BLaER1 treated with 17β-estradiol and CSF1 and Interleukin-3, amounts not matched to agents 10 nM and 100 nM (cell line): ENCODE data around the gene DENND5B.
"Not testable (repeated sequence)": the region's sequence is repeated elsewhere in the genome, so short reads cannot be mapped to it uniquely, and the experiment has no call there.

Experiments used
- H3K27ac ChIP-seq, 11 experiments: shearing (Covaris generic); formaldehyde crosslinking; 2 replicates each; pipeline ENCODE4 v1.8.1; 2022
- H3K27me3 ChIP-seq, 11 experiments: shearing (Covaris generic); formaldehyde crosslinking; 2 replicates each; pipeline ENCODE4 v1.8.1; 2022
- H3K36me3 ChIP-seq, 11 experiments: shearing (Covaris generic); formaldehyde crosslinking; 2 replicates each; pipeline ENCODE4 v1.8.1; 2022
- H3K4me1 ChIP-seq, 10 experiments: shearing (Covaris generic); formaldehyde crosslinking; 2 replicates each; pipeline ENCODE4 v1.8.1; 2022
- H3K4me2 ChIP-seq, 11 experiments: shearing (Covaris generic); formaldehyde crosslinking; 2 replicates each; pipeline ENCODE4 v1.8.1; 2022
- H3K4me3 ChIP-seq, 10 experiments: shearing (Covaris generic); formaldehyde crosslinking; 2 replicates each; pipeline ENCODE4 v1.8.1; 2022
- H3K9ac ChIP-seq, 11 experiments: shearing (Covaris generic); formaldehyde crosslinking; 2 replicates each; pipeline ENCODE4 v1.8.1; 2022
- H3K9me3 ChIP-seq, 11 experiments: shearing (Covaris generic); formaldehyde crosslinking; replicated peaks in 1 of 11; 2 replicates each; pipeline ENCODE4 v1.8.1; 2022
- H4K20me1 ChIP-seq, 11 experiments: shearing (Covaris generic); formaldehyde crosslinking; 2 replicates each; pipeline ENCODE4 v1.8.1; 2022
- Cebpa-rat ChIP-seq, 11 experiments: shearing (Covaris generic); IDR thresholded peaks; 2 replicates each; pipeline ENCODE4 v1.8.1; 2022

The DENND5B gene

DNA sequence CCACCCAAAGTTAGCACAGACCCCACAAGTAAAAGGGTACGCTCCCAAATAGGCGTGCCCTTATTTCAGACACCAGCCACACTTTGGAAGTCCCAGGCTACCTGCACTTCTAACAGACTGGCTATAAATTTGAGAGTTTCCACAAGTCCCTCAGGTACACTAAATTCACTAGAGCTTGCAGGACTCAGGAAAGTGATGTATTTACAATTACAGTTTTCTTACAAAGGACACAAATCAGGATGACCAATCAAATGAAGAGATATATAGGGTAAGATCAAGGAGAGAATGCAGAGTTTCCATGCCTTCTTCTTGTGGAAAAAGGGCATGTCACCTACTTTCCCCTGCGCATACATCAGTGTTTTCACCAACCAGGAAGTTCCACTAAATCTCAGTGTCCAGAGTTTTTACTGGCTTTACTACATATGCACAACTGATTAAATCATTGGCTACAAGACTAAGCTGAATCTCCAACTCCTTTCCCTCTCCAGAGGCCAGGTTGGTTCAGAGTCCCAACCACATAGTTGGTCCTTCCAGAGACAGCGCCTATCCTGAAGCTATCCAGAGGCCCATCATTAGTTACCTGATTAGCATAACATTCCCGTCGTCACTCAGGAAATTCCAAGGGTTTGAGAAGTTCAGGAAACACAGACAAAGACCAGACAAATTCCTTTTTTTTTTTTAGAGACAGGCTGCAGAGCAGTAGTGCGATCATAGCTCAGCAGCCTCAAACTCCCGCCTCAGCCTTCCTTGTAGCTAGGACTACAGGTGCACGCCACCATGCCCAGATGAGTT lies 84.2 kb downstream of the DENND5B start:
- Histone ChIP-seq H3K27me3 (no peaks in the 10 kb centered on the region), H3K36me3 (peaks cover 0 to 11% (median 0%) of the 10 kb centered on the region in 11 experiments; a peak in 2 of 22 replicates), H3K27ac (no peak overlapping the region), H3K9me3 (peaks cover 19 to 36% (median 24%) of the 10 kb centered on the region in 11 experiments), H3K4me1 (no peaks in the 10 kb centered on the region), H3K4me3 (no peak overlapping the region), H3K4me2 (no peak overlapping the region), H4K20me1 (no peaks in the 10 kb centered on the region; a peak in 1 of 22 replicates), H3K9ac (no peak overlapping the region)
- TF ChIP-seq Cebpa-rat (IDR thresholded peaks at IDR 0.05), result no peak

DNA sequence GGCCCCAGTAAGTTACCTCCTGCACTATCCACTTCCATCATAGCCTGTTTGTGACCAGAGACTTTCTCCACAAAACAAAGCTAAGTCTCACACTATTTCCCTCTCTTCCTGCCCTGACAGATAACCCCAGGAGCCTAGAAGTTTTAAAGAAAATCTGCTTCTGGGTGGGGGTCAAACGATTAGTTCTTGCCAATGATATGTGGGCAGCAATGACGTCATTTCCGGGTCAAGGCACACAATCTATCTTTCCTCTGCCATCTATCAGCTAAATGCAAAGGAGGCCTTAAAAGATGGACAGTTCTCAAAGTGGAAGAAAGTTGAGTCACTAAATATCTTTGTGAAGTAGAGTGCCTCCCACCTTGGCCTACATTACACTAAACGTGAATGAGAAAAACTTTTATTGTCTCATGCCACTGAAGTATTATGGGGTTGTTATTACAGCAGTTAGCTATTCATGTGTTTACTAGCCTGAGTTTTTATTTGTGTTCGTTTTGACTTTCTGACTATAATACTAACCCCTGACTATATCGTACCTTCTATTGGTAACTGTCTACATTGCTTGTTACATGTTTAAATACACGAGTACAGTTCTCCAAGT lies 86.2 kb downstream of the DENND5B start:
- Histone ChIP-seq H4K20me1 (no peaks in the 10 kb centered on the region), H3K36me3 (peaks cover 0 to 11% (median 0%) of the 10 kb centered on the region in 11 experiments; a peak in 2 of 22 replicates), H3K9ac (no peak overlapping the region), H3K4me2 (no peak overlapping the region), H3K4me1 (peaks cover 0 to 6% (median 0%) of the 10 kb centered on the region in 10 experiments; a peak in 1 of 20 replicates), H3K27me3 (no peaks in the 10 kb centered on the region), H3K27ac (no peak overlapping the region), H3K9me3 (peaks cover 19 to 46% (median 32%) of the 10 kb centered on the region in 11 experiments), H3K4me3 (no peak overlapping the region)
- no peak for TF ChIP-seq Cebpa-rat (IDR thresholded peaks at IDR 0.05)

DNA sequence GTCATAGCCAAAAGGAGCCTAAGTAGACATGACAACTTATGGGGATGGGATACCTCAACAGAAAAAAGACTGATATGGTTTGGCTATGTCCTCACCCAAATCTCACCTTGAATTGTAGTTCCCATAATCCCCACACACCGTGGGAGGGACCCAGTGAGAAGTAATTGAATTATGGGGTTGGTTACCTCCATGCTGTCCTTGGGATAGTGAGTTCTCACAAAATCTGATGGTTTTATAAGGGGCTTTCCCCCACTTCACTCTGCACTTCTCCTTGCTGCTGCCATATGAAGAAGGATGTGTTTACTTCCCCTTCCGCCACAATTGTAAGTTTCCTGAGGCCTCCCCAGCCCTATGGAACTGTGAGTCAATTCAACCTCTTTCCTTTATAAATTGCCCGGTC lies 89.9 kb downstream of the DENND5B start:
- peaks cover 0 to 11% (median 0%) of the 10 kb centered on the region in 11 experiments; a peak in 2 of 22 replicates for H3K36me3 ChIP-seq
- not testable (repeated sequence) for H4K20me1 ChIP-seq, H3K27ac ChIP-seq

DNA sequence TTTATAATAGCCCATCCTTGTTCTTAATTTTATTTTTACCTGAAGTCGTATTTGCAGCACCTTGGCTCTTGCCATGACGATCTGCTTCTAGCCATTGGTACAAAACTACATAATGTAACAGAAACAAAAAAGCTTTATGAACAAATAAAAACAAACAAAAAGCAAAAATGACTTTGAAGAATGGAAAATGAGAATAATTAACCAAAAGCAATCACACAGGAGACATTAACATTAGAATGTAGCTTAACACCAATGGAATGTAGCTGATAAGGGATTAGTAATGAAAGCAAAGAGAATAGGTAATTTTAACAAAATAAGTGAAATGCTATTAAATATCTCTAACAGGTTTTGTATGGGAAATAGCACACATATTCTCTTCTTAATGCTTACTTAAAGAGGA lies 91.4 kb downstream of the DENND5B start:
- Histone ChIP-seq H3K4me2 (no peak overlapping the region), H3K9me3 (peaks cover 4 to 19% (median 10%) of the 10 kb centered on the region in 11 experiments; a peak in 21 of 22 replicates), H3K9ac (no peak overlapping the region), H3K27ac (no peak overlapping the region), H3K36me3 (peaks cover 0 to 13% (median 4%) of the 10 kb centered on the region in 11 experiments; a peak in 10 of 22 replicates), H4K20me1 (no peaks in the 10 kb centered on the region), H3K4me3 (no peak overlapping the region), H3K27me3 (no peaks in the 10 kb centered on the region), H3K4me1 (peaks cover 0 to 14% (median 9%) of the 10 kb centered on the region in 10 experiments; a peak in 15 of 20 replicates)
- TF ChIP-seq Cebpa-rat (IDR thresholded peaks at IDR 0.05), result no peak

More for the DNA sequence above, 89.9 kb downstream of the DENND5B start:
- H3K9ac ChIP-seq, H3K4me3 ChIP-seq, H3K27me3 ChIP-seq, H3K4me2 ChIP-seq: not testable (repeated sequence)
- Histone ChIP-seq H3K4me1 (peaks cover 0 to 14% (median 9%) of the 10 kb centered on the region in 10 experiments; a peak in 15 of 20 replicates), H3K9me3 (peaks cover 18 to 33% (median 22%) of the 10 kb centered on the region in 11 experiments)

DNA sequence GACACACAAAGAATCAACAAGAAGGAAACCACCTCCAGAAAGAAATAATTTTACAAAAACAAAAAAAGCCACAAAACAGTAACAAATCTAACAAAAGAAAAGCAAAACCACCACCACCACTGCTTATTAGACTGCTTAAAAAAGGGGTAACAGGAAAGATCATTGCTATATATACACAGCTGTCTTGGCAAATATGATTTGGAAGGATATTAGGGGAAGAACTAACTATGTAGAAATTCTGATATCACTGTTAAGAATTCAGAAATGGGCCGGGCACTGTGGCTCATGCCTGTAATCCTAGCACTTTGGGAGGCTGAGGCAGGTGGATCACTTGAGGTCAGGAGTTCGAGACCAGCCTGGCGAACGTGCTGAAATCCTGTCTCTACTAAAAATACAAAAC lies 92.5 kb downstream of the DENND5B start:
- no peak overlapping the region for H3K27ac ChIP-seq
- no peaks in the 10 kb centered on the region for H3K27me3 ChIP-seq

DNA sequence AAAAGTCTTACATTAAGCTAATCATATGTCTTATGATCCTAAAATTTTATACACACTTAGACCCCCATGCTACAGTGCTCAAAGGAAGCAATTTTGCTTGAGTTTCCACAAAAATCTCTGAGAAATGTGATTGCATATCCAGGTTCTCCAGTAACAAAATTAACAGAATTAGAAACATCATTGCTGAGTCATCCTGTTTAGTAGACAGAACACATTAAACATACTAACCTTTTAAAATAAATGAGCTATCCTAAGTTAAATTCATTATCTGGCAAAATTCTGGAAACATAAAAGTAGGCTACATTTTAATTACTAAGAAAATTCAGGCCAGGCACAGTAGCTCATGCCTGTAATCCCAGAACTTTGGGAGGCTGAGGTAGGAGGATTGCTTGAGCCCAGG lies 94.7 kb downstream of the DENND5B start:
- H3K9me3 ChIP-seq, result peaks cover 0 to 10% (median 4%) of the 10 kb centered on the region in 11 experiments; a peak in 4 of 22 replicates
- no peak for TF ChIP-seq Cebpa-rat (IDR thresholded peaks at IDR 0.05)
- H3K27me3 ChIP-seq, result no peaks in the 10 kb centered on the region
- no peaks in the 10 kb centered on the region for H4K20me1 ChIP-seq
- no peak overlapping the region for H3K27ac ChIP-seq
- H3K4me3 ChIP-seq, result no peak overlapping the region
- no peak overlapping the region for H3K9ac ChIP-seq
- H3K4me1 ChIP-seq, result peaks cover 0 to 14% (median 9%) of the 10 kb centered on the region in 10 experiments; a peak in 15 of 20 replicates
- H3K36me3 ChIP-seq, result peaks cover 0 to 28% (median 8%) of the 10 kb centered on the region in 11 experiments; a peak in 10 of 22 replicates
- no peak overlapping the region for H3K4me2 ChIP-seq

More for the DNA sequence above, 92.5 kb downstream of the DENND5B start:
- peak overlapping the region in 8 of 11 experiments; percentile 2 to 60 (median 42); a peak in 12 of 22 replicates for H3K4me2 ChIP-seq
- H3K4me3 ChIP-seq, result no peak overlapping the region
- H3K36me3 ChIP-seq, result peaks cover 0 to 19% (median 8%) of the 10 kb centered on the region in 11 experiments; a peak in 10 of 22 replicates
- TF ChIP-seq Cebpa-rat (IDR thresholded peaks at IDR 0.05), result no peak
- H3K9me3 ChIP-seq, result peaks cover 0 to 15% (median 7%) of the 10 kb centered on the region in 11 experiments; a peak in 6 of 22 replicates
- H3K9ac ChIP-seq, result no peak overlapping the region
- H3K4me1 ChIP-seq, result peaks cover 0 to 14% (median 9%) of the 10 kb centered on the region in 10 experiments; a peak in 15 of 20 replicates
- H4K20me1 ChIP-seq, result no peaks in the 10 kb centered on the region

DNA sequence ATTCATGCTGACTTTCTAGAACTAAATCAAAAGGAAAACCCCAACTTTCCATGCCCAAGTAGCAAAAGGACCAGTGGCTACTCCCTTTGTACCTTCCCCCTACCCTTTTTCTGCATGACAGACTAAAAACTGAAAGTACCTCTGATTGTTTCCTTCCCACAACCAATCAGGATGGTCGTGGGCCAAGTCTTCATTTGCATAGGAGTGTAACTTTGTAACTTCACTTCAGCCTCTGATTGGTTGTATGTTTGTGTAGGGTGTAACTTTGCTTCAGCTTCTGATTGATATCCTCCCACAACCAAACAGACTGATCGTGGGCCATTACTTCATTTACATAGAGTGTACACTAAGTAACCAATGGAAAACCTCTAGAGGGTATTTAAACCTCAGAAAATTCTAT lies 96.5 kb downstream of the DENND5B start:
- Histone ChIP-seq H3K9me3 (0 out of 22 replicates have a peak, but pooled peaks cover 0 to 5% (median 0%) of the 10 kb centered on the region in 11 experiments), H3K27ac (no peak overlapping the region), H3K4me3 (no peak overlapping the region), H3K36me3 (peaks cover 0 to 28% (median 10%) of the 10 kb centered on the region in 11 experiments; a peak in 11 of 22 replicates), H3K9ac (no peak overlapping the region), H3K4me1 (peaks cover 0 to 14% (median 9%) of the 10 kb centered on the region in 10 experiments; a peak in 14 of 20 replicates), H4K20me1 (no peaks in the 10 kb centered on the region), H3K4me2 (no peak overlapping the region), H3K27me3 (no peaks in the 10 kb centered on the region)
- no peak for TF ChIP-seq Cebpa-rat (IDR thresholded peaks at IDR 0.05)

DNA sequence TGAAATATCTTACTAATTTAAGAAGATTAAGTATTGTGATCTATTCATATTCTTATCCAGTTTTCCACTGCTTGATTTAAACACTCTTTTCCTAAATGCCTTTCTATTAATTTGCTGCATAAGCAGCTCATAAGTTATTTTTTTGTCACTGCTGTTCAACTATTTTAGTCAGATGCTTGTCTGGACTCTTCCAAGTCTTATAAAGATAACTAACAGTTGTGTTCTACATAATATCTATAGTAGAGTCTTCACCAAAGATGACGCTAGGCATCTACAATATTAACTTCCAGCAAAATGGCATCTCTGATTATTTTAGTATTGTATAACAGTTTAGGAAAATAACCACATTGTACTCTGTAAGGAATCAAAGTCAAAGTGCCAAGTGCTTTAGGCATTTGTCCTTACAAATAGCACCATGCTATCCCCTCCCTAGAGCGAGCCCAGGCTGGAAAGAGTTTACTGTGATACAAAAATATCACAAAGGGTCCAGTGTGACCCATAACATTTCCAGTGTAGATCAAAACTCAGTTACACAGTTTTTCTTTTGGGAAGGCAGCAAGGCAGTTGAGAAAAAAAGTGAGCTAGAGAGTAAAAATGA lies 98.2 kb downstream of the DENND5B start:
- H3K4me2 ChIP-seq, result no peak overlapping the region
- H3K36me3 ChIP-seq, result peaks cover 0 to 28% (median 10%) of the 10 kb centered on the region in 11 experiments; a peak in 11 of 22 replicates
- no peak overlapping the region for H3K27ac ChIP-seq
- H3K4me3 ChIP-seq, result no peak overlapping the region
- H3K27me3 ChIP-seq, result no peaks in the 10 kb centered on the region
- no peaks in the 10 kb centered on the region for H4K20me1 ChIP-seq
- no peaks in the 10 kb centered on the region for H3K4me1 ChIP-seq
- H3K9me3 ChIP-seq, result 0 out of 22 replicates have a peak, but pooled peaks cover 0 to 5% (median 0%) of the 10 kb centered on the region in 11 experiments
- TF ChIP-seq Cebpa-rat (IDR thresholded peaks at IDR 0.05), result no peak
- H3K9ac ChIP-seq, result no peak overlapping the region
